ENCODE data around the gene CNEP1R1.
"Not testable (repeated sequence)": the region's sequence is repeated elsewhere in the genome, so short reads cannot be mapped to it uniquely, and the experiment has no call there.

The CNEP1R1 gene, protein sequence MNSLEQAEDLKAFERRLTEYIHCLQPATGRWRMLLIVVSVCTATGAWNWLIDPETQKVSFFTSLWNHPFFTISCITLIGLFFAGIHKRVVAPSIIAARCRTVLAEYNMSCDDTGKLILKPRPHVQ

DNA sequence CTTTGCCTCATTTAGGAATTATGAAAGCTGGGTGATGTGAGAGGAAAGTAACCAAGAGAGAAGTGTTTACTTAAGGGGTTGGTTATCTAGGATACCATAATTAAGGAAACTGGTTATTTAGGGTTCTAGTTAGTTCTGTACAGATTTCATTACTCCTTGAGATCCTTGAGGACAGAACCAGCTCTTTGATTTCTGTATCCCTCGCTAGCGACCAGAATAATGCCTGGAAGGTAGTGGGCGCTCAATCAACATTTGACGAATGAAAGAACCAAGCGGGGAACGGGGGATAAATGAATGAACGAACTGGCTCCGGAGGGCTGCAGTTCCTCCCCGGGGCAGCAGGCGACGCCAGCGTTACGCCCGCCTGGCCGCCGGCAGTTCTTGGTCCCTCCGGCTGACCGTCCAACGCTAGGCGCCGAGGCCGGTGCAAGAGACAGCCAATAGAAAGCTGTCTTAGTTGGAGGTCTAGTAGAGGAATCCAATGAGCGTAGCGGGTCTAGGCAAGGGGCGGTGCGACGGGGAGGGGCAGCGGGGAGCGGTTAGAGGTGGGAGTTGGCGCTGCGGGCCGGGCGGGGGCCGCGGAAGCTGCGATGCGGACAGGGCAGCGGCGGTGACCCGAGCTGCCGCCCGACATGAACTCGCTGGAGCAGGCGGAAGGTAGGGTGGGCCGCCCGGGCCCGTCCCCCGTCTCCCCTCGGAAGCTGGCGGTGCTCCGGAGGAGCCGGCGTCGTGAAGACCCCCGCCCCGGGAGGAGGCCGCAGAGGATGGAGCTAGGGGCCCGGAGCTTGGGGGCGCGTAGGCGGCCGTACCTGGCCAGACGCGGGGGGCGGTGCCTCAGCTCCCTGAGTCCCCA lies at the start of gene CNEP1R1:
TSS of gene CNEP1R1 (plus strand) at position 542 of the 853 bp plus-strand sequence. CDS start at position 633, 91 bp downstream.
- peak; percentile 84 for DNase-seq

DNA sequence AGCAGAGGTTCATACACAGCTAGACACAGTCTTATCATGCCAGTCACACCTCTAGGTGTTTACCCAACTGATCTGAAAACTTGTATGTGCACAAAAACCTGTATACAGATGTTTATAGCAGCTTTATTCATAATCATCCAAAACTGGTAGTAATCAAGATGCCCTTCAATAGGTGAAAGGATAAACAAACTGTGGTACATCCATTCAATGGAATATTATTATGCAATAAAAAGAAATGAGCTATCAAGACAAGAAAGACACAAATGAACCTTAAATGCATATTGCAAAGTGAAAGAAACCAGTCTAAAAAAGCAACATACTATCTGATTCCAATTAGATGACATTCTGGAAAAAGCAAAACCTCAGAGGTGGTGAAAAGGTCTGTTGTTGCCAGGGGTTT lies 47.6 kb upstream of the CNEP1R1 start:
- DNase-seq, result no peak

DNA sequence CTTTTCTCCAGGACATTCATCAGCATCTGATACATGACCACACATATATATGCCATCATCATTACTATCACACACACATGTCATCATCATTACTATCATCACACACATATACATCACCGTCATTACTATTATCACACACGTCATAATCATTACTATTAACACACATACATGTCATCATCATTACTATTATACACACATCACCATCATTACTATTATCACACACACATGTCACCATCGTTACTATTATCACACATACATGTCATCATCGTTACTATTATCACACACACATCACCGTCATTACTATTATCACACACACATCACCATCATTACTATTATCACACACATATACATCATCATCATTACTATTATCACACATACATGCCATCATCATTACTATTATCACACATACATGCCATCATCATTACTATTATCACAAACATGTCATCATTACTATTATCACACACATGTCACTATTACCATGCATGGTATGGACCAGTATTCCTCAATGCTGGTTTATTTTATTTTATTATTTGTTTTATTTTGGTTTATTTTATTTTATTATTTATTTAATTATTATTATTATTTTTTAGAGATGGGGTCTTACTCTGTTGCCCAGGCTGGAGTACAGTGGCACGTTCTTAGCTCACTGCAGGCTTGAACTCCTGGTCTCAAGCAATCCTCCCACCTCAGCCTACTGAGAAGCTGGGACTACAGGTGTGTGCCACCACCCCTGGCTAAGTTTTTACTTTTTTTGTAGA lies 46.3 kb upstream of the CNEP1R1 start:
- DNase-seq, result no peak

DNA sequence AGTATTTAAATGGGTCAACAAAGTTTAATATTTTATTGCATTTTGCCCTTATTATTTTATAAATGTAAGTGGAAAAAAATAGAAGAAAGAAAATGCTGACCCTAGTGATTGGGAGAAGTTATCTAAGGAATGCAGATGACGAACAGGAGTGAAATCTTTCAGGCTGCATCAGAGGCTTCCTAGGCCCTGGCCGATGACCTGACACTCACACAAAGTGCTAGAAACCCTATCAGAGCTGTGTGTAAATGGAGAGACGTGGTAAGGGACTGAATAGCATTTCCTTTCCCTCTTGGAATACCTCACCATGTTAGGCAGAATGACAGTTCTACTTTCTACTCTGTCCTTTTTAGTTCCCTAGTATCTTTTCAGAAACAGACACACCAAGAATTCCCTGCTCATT lies 44.9 kb upstream of the CNEP1R1 start:
- no peak for DNase-seq

DNA sequence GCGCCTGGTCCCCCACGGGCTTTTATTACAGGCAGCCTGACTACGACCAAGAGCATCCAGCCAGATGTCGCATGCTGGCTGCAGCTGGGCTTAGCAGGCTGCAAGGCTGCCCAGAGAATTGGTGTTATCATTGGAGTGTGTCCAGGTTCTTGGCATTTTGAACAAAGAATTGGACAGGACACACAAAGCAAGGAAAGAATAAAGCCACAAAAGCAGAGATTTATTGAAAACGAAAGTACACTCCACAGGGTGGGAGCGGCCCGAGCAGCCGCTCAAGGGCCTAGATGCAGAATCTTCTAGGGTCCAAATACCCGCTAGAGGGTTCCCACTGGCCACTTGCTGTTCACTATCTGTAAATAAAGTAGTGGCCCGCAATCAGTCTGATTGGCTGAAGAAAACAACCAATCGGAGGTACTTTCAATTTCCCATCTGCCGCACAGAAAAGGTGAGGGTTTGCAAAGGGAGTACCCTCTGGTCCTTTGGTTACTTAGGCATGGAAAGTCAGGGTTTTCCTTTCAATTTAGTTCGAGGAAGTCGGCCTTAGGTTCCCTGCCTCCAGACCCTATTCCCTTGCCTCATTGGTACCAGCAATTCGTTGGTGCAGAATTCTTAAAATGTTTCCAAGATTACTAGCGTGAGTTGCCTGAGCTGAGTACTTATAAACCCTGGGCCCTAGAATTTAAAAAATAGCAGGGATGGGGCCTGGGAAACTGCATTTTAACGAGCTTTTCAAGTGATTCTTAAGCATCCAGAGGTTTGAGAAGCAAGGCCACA lies 38.5 kb upstream of the CNEP1R1 start:
- DNase-seq, result peak; percentile 2

DNA sequence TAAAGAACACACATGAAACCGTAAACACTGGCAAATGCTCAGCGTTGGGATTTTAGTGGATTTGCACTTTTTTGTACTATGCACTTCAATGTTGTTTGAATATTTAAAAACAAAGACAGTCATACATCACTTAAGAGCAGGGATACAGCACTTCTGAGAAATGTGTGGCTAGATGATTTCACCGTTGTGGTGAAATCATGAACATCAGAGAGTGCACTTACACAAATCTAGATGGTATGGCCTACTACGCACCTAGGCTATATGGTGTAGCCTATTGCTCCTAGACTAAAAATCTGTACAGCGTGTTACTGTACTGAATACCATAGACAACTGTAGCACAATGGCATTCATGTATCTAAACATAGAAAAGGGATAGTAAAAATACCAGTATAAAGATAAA lies 37.6 kb upstream of the CNEP1R1 start:
- no peak for DNase-seq

DNA sequence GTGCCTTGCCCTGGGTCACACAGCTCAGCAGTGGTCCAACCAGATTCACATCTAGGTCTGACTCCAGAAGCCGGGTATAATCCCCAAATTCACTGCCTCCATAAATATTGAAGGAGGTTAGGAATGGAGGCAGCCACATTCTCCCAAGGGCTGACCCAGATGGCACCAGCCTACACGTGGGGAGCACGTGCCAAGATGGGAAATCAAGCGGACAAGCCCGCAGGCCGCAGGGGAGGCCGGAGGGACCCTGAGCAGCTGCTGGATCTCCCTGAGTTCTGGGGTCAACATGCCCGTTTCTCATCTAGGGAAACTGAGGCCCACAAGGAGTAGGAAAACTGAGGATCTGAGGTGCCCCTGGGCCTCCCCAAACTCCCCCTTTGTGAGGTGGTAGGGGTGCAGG lies 32.2 kb upstream of the CNEP1R1 start:
- DNase-seq, result no peak

DNA sequence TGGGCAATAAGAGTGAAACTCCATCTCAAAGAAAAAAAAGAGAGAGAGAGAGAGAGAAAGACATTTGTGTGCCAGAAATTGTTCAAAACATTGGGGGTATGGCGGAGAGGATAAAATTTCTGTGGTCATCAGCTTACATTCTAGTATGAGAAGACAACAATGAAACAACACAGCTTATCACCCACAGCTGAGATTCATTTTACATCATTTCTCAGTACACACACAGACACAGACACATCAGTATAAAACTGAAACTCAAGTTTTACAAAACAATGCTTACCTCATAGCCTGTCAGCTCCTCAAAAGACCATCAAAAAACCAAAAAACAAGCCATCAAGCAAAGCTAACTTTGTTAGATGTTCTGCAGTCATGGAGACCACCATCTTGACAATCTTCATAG lies 31.4 kb upstream of the CNEP1R1 start:
- DNase-seq, result no peak

DNA sequence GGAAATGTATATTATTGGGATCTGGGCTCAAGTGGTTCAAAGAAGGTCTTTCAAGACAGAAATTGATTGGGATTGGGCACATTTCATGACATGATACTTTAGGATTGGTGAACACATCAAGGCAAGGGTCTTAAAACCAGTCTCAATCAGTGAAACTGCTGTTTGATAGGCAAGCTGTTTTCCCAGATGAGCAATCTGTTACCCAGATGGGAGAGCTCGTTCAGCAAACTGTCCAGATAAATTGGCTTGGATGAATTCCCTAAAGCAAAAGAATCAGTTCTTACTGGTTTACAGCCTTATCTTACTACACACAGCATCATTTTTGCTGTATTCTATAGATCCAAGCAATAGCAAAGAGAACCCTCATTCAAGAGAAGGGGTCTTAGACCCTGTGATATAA lies 31.0 kb upstream of the CNEP1R1 start:
- no peak for DNase-seq

DNA sequence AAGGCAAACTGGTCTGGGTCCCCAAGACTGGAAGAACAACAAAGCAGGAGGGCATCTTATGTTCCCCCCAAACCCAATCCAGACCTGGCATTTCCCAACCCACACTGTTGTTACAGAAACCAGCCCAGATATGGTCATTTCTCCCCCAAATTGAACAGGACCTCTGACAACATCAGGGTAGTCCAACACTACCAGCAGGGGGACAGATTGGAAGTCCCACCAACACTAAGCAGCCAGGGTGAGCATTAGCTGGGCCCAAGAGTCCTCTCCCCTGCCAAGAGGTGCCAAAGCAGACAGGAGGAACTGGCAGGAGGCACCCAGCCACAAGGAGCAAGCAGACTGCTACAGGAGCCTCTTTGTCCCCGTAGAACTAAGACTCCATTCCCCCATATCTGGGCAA lies 29.3 kb upstream of the CNEP1R1 start:
- no peak for DNase-seq

DNA sequence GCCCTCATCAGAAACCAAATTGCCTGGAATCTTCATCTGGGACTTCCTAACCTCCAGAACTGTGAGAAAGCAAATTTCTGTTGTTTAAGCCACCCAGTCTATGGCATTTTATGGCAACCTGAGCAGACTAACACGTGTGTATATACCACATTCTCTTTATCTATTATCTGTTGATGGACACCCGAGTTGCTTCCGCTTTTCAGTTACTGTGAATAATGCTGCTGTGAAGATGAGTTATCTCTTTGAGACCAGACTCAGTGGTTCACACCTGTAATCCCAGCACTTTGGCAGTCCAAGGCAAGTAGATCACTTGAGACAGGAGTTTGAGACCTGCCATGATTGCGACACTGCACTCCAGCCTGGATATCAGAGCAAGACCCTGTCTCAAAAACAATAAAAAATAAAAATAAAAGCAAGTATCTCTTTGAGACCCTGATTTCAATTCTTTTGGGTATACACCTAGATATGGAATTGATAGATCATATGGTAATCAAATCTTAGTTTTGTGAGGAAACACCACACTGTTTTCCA lies 27.2 kb upstream of the CNEP1R1 start:
- DNase-seq, result no peak

DNA sequence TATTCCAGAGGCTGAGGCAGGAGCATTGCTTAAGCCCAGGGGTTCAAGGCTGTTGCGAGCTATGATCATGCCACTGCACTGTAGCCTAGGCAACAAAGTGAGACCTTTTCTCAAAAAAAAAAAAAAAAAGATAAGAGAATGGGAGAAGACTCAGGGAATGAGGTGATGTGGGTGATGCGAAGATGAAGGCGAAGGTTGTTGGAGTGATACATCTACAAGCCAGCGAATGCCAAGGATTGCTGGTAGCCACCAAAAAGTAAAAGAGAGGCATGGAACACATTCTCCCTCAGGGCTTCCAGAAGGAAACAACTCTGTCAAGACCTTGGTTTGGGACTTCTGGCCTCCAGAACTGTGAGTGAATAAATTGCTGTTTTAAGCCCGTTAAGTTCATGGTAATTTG lies 26.0 kb upstream of the CNEP1R1 start:
- no peak for DNase-seq

DNA sequence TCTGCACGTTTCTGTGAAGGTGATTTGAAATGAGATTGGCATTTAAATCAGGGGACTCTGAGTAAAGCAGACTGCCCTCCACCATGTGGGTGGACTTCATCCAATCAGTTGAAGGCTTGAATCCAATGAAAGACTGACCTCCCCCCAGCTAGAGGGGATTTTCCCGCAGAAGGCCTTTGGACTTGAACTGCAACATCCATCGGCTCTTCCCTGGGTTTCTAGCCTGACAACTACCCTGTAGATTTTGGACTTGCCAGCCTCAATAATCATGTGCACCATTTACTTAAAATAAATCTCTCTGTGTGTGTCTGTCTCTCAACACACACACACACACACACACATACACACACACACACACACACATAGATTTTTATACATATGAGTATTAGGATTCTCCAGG lies 23.9 kb upstream of the CNEP1R1 start:
- DNase-seq, result no peak

DNA sequence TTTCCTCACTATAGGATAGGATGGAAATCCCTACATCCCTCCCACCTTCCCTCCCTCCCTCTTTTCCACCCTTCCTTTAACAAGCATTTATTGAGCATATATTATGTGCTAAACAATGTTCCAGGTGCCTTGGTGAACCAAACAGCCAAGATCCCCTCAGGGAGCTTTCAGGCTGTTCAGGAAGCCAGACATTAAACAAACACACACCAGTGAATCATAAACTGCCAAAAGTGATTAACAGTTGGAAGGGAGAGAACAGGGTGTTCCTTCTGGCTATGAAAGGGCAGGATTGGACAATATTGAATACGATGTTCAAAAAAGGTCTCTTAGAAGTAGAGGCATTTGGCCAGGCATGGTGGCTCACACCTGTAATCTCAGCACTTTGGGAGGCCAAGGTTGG lies 22.8 kb upstream of the CNEP1R1 start:
- no peak for DNase-seq

DNA sequence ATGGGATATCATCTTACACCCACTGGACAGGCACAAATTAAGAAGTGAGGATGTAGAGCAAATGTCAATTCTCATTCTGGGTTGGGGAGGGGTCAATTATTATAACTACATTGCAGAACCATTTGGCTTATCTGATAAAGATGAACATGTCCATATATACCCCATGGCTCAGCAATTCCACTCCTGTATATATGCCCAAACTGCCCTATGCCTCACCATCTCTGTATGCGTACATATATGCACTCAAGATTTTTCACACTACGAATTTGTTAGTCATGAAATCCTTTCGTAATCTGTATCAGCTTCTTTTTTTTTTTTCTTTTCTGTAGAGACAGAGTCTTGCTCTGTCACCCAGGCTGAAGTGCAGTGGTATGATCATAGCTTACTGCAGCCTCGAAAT lies 20.8 kb upstream of the CNEP1R1 start:
- no peak for DNase-seq

DNA sequence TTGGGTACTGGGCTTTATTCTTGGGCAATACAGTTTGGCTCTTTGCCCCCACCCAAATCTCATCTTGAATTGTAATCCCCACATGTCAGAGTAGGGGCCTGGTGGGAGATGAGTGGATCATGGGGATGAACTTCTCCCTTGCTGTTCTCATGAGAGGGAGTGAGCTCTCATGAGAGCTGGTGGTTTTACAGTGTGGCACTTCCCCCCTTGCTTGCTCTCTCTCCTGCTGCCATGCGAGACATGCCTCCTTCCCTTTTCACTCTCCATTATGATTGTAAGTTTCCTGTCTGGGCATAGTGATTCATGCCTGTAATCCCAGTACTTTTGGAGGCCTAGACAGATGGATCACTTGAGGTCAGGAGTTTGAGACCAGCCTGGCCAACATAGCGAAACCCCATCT lies 18.1 kb upstream of the CNEP1R1 start:
- no peak for DNase-seq

DNA sequence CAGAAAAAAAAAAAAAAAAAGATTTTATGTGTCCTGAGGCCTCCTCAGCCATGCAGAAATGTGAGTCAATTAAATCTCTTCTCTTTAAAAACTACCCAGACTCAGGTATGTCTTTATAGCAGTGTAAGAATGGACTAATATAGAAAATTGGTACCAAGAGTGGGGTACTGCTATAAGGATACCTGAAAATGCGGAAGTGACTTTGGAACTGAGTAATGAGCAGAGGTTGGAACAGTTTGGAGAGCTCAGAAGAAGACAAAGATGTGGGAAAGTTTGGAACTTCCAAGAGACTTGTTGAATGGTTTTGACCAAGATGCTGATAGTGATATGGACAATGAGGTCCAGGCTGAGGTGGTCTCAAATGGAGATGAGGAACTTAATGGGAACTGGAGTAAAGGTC lies 17.3 kb upstream of the CNEP1R1 start:
- DNase-seq, result no peak

DNA sequence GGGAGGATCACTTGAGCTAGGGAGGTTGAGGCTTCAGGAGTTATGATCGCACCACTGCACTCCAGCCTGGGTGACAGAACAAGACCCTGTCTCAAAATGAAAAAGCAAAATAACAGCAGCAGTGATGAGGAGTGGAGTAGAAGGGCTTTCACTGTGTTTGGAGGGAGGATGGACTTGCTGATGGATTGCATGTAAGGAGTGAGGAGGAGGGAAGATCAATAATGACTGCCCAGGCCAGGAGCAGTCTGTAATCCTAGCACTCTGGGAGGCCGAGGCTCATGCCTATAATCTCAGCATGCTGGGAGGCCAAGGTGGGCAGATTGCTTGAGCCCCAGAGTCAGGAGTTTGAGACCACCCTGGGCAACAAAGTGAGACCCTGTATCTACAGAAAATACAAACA lies 14.8 kb upstream of the CNEP1R1 start:
- DNase-seq, result no peak

DNA sequence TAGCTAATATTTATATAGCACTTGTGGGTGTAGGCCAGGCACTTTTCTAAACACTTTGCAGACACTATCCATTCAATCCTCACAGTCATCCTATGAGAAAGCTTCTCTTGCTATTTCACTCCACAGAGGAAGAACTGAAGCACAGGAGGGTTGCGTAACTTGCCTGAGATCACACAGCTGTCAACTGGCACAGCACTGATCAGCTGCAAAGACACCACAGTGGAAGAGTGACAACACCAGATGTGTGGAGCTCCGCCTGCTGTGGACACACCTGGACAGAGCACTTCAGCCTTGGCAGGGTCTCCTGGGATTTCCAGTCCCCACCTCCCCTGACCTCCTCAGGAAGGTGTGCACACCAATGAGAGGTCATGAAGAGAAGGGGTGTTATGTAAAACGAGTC lies 13.3 kb upstream of the CNEP1R1 start:
- no peak for DNase-seq

DNA sequence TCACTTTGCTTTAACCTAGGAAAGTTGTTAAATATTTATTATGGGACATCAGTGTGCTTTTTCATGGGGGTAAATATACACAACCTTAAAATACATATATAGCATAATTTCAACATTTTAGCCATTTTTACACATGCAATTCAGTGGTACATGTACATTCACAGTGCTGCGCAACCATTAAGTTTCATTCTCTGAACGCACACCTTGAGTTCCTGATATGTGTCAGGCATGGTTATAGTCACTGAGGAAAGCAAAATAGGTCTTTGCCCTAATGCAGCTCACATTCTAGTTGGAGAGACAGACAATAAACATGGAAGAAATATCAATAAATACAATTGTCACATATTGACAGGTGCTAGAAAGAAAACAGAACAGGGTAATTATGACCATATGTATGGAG lies 12.8 kb upstream of the CNEP1R1 start:
- no peak for DNase-seq

DNA sequence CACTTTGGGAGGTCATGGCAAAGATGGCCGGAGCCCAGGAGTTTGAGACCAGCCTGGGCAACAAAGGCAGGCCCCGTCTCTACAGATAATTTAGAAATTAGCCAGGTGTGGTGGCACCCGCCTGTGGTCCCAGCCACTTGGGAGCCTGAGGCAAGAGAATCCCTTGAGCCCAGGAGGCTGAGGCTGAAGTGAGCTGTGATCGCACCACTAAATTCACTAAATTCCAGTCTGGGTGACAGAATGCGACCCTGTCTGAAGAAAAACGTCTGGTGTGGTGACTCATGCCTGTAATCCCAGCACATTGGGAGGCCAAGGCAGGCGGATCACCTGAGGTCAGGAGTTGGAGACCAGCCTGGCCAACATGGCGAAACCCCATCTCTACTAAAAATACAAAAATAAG lies 10.8 kb upstream of the CNEP1R1 start:
- not testable (repeated sequence) for DNase-seq

DNA sequence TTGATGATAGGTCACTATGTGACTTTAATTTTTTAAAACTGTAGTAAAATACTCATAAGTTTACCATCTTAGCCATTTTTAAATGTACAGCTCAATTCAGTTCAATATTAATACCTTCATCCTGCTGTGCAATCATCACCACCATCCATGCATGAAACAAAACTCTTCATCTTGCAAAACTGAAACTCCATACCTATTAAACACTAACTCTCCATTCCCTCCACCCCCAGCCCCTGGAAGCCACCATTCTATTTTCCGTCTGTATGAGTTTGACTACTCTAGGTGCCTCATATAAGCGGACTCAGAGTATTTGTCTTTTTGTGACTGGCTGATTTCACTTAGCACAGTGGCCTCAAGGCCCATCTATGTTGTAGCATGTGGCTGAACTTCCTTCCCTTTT lies 9.4 kb upstream of the CNEP1R1 start:
- DNase-seq, result no peak

DNA sequence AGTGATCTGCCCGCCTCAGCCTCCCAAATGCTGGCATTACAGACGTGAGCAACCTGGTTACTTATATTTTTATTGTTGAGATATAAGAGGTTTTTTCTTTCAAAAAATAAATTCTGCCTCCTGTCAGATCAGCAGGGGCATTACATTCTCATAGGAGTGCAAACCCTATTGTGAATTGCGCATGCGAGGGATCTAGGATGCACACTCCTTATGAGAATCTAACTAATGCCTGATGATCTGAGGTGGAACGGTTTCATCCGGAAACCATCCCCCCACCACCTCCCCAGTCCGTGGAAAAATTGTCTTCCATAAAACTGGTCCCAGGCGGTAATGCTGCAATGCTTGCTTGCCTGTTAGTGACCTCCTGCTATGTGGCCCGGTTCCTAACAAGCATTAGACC lies 7.5 kb upstream of the CNEP1R1 start:
- DNase-seq, result no peak

Measured in DMS153 (cell line).